NCI-H1048 (cell line): ENCODE results near the gene MCU.
A peak's percentile ranks its signal among the peaks of the same experiment; 100 is the strongest.
"Not testable (repeated sequence)": the region's sequence is repeated elsewhere in the genome, so short reads cannot be mapped to it uniquely, and the experiment has no call there.

ENCODE experiments used
- DNase-seq: peaks from one replicate; lab custom pipeline; 2025; lab: John Stamatoyannopoulos, UW

Gene MCU

GRCh38 chr10:72691863-72692743, at the start of gene MCU:
MCU (plus strand) TSS chr10:72692143; CDS start chr10:72692152, 9 bp downstream.
- DNase-seq, result peak; percentile 87

GRCh38 chr10:72642318-72642717, 49.6 kb upstream of the MCU start:
- DNase-seq, result no peak

GRCh38 chr10:72645263-72645858, 46.6 kb upstream of the MCU start:
- no peak for DNase-seq

- DNase-seq, result not testable (repeated sequence)
Observed at GRCh38 chr10:72646971-72647370, 45.0 kb upstream of the MCU start.

GRCh38 chr10:72648301-72648700, 43.6 kb upstream of the MCU start:
- DNase-seq, result no peak

GRCh38 chr10:72649291-72649690, 42.7 kb upstream of the MCU start:
- no peak for DNase-seq

- DNase-seq, result no peak
Observed at GRCh38 chr10:72653383-72654096, 38.4 kb upstream of the MCU start.

- DNase-seq, result no peak
Observed at GRCh38 chr10:72654720-72655119, 37.2 kb upstream of the MCU start.

- no peak for DNase-seq
Observed at GRCh38 chr10:72658696-72659400, 33.1 kb upstream of the MCU start.

GRCh38 chr10:72659694-72660093, 32.2 kb upstream of the MCU start:
- no peak for DNase-seq

GRCh38 chr10:72660220-72660619, 31.7 kb upstream of the MCU start:
- no peak for DNase-seq

GRCh38 chr10:72661431-72661830, 30.5 kb upstream of the MCU start:
- no peak for DNase-seq

- no peak for DNase-seq
Observed at GRCh38 chr10:72663971-72664370, 28.0 kb upstream of the MCU start.

GRCh38 chr10:72665925-72666324, 26.0 kb upstream of the MCU start:
- DNase-seq, result no peak

- DNase-seq, result no peak
Observed at GRCh38 chr10:72667207-72667864, 24.6 kb upstream of the MCU start.

GRCh38 chr10:72673280-72673679, 18.7 kb upstream of the MCU start:
- no peak for DNase-seq

- DNase-seq, result not testable (repeated sequence)
Observed at GRCh38 chr10:72674174-72674573, 17.8 kb upstream of the MCU start.

- DNase-seq, result no peak
Observed at GRCh38 chr10:72679838-72680241, 12.1 kb upstream of the MCU start.

- DNase-seq, result no peak
Observed at GRCh38 chr10:72682638-72683037, 9.3 kb upstream of the MCU start.

- no peak for DNase-seq
Observed at GRCh38 chr10:72685264-72685921, 6.5 kb upstream of the MCU start.

- DNase-seq, result not testable (repeated sequence)
Observed at GRCh38 chr10:72686430-72686829, 5.5 kb upstream of the MCU start.
